BE2C (cell line): ENCODE measurements around the gene CCDC71L.

Experiments
- DNase-seq: peaks from one replicate; pipeline ENCODE4 v3.0.0-alpha.2; 2020
- H3K27me3 ChIP-seq: fragments of 250-450 bp; sonication (Bioruptor Pico); 2 replicates; pipeline ENCODE4 v1.5.1; 2020; ENCODE audit warnings: mild to moderate bottlenecking
- H3K36me3 ChIP-seq: fragments of 250-450 bp; sonication (Bioruptor Pico); 2 replicates; pipeline ENCODE4 v1.5.1; 2020; ENCODE audit warnings: mild to moderate bottlenecking
- H3K4me1 ChIP-seq: fragments of 250-450 bp; sonication (Bioruptor Pico); 2 replicates; pipeline ENCODE4 v1.5.1; 2020
- H3K4me3 ChIP-seq: 2 replicates; pipeline ENCODE4 v1.5.1; 2011; ENCODE audit warnings: low read depth, low read length
- H3K9me3 ChIP-seq: fragments of 250-450 bp; sonication (Bioruptor Pico); 2 replicates; pipeline ENCODE4 v1.5.1; 2020
- TF ChIP-seq, protein P1 (sequence below): IDR thresholded peaks from 2 replicates; pipeline ENCODE4 v1.5.1; 2012; ENCODE audit warnings: mild to moderate bottlenecking, low read depth, low read length

CCDC71L gene

DNA sequence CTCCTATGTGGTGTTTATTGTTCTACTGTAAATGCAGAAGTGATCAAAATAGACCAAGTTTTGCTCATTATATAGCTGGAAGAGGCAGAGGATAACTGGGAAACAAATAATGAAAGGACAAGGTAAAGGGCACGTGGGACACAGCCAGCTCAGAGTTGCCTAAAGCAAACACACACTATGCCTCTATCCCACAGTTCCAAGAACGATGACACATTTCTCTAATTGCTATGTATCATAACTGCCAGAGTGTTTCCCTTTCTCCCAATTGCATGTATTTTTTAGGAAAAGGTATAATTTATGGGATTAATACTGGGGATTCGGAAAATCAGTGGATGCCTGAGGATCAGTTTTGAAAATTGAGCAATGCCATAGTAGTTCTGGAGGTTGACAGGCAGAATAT, 49.0 kb downstream of the CCDC71L start:
- no peak for DNase-seq
- Histone ChIP-seq H3K4me1 (peaks cover 15% of the 10 kb centered on the region), H3K27me3 (no peaks in the 10 kb centered on the region), H3K36me3 (no peaks in the 10 kb centered on the region), H3K9me3 (no peaks in the 10 kb centered on the region), H3K4me3 (no peak overlapping the region)
- TF ChIP-seq, protein P1, sequence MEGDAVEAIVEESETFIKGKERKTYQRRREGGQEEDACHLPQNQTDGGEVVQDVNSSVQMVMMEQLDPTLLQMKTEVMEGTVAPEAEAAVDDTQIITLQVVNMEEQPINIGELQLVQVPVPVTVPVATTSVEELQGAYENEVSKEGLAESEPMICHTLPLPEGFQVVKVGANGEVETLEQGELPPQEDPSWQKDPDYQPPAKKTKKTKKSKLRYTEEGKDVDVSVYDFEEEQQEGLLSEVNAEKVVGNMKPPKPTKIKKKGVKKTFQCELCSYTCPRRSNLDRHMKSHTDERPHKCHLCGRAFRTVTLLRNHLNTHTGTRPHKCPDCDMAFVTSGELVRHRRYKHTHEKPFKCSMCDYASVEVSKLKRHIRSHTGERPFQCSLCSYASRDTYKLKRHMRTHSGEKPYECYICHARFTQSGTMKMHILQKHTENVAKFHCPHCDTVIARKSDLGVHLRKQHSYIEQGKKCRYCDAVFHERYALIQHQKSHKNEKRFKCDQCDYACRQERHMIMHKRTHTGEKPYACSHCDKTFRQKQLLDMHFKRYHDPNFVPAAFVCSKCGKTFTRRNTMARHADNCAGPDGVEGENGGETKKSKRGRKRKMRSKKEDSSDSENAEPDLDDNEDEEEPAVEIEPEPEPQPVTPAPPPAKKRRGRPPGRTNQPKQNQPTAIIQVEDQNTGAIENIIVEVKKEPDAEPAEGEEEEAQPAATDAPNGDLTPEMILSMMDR, result no peak

DNA sequence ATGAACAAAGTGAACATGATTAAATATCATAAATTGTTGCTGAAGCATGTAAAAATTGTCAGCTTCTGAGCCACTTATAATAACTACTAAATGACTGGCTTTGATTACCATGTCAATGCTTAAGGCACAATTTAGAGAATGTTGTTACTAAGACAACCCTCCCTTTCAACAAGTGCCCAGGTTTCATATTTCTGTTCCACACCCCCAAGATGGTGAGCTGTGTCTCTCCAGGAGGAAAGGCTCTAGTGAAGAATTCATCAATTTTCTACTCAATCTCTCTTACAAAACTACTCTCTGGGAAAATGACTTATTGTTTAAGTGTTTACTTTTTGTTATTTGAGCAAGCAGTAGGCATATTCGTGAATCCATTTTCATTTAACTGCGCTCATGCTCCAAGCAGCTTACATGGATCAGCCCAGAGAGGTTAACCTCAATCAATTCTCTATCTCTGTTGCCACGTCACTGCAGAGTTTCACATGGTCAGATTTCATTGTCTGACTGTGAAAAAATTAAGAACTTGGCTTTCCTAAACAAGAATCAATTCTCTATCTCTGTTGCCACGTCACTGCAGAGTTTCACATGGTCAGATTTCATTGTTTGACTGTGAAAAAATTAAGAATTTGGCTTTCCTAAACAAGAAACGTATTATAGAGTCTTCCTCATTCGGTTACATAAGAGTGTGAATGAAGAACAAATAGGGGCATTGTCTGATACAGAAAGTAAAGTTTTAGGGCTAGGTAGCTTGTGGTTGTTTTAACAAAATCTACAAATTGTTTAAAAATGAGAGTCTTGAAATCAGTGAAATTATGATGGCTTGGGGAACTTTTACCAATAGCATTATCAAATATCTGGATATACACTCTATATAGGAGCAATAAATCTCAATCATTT, 49.7 kb downstream of the CCDC71L start:
- no peak for DNase-seq
- TF ChIP-seq, protein P1, result no peak
- Histone ChIP-seq H3K9me3 (no peaks in the 10 kb centered on the region), H3K36me3 (no peaks in the 10 kb centered on the region), H3K4me1 (peaks cover 15% of the 10 kb centered on the region), H3K4me3 (no peak overlapping the region), H3K27me3 (no peaks in the 10 kb centered on the region)

DNA sequence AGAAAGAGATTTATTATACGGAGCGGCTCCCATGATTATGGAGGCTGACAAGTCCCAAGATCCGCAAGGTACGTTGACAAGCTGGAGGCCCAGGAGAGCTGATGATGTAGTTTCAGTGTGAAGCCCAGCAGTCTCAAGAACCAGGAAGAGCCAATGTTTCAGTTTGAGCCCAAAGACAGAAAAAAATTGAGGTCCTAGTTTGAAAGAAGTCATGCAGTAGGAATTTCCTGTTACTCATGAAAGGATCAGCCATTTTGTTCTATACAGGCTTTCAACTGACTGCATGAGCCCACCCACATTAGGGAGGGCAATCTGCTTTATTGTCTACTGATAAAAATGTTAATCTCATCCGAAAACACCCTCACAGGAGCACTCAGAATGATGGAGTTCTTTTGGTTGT, 51.5 kb downstream of the CCDC71L start:
- H3K4me1 ChIP-seq, result peaks cover 15% of the 10 kb centered on the region
- DNase-seq, result no peak
- H3K27me3 ChIP-seq, result no peaks in the 10 kb centered on the region
- H3K9me3 ChIP-seq, result no peaks in the 10 kb centered on the region
- no peak overlapping the region for H3K4me3 ChIP-seq
- TF ChIP-seq, protein P1, result no peak
- H3K36me3 ChIP-seq, result no peaks in the 10 kb centered on the region

DNA sequence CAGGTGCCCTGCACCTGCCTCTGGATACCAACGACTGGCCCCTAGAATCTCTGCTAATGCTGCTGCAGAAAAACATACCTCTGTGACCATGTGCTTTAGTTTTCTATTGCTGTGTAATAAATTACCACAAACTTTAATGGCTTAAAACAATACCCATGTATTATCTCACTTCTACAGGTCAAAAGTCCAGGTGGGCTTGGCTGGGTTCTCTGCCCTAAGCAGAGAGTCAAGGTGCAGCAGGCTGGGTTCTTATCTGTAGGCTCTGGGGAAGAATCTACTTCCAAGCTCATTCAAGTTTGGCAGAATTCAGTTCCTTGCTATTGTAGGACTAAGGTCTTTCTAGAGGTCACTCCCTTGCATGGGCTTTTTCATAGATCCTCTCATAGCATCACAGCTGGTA, 52.3 kb downstream of the CCDC71L start:
- Histone ChIP-seq H3K36me3 (no peaks in the 10 kb centered on the region), H3K9me3 (no peaks in the 10 kb centered on the region), H3K27me3 (no peaks in the 10 kb centered on the region), H3K4me1 (peaks cover 11% of the 10 kb centered on the region), H3K4me3 (no peak overlapping the region)
- TF ChIP-seq, protein P1, result no peak
- no peak for DNase-seq
